ENCODE data around the gene SLC25A42. TPM values are rescaled to one million over a fixed set of nuclear protein-coding genes. Genes with fewer than 3 reads are reported as not detected.
"Not testable (repeated sequence)": the region's sequence is repeated elsewhere in the genome, so short reads cannot be mapped to it uniquely, and the experiment has no call there.

SLC25A42 gene
- polyA plus RNA-seq, 3 donors from 2014 or later = 10.4 to 24.8 (median 12.9) TPM

GRCh38 chr19:19131989-19132388, 68.2 kb downstream of the SLC25A42 start:
- peaks cover 4 to 15% (median 8%) of the 10 kb centered on the region in 3 donors for H3K36me3 Mint-ChIP-seq
- H3K27me3 Mint-ChIP-seq (ENCODE audit: low read depth in 3 of 3) = peaks cover 0 to 4% (median 0%) of the 10 kb centered on the region in 3 donors
- H3K4me3 Mint-ChIP-seq = no peak overlapping the region
- H3K4me1 Mint-ChIP-seq = peaks cover 5% of the 10 kb centered on the region in 2 donors
- DNase-seq = no peak
- H3K9me3 Mint-ChIP-seq = no peaks in the 10 kb centered on the region
- no peak overlapping the region for H3K27ac Mint-ChIP-seq

- H3K27ac Mint-ChIP-seq = no peak overlapping the region
- H3K4me3 Mint-ChIP-seq = no peak overlapping the region
- H3K27me3 Mint-ChIP-seq (ENCODE audit: low read depth in 3 of 3) = peaks cover 0 to 4% (median 0%) of the 10 kb centered on the region in 3 donors
- DNase-seq = no peak
- peaks cover 4 to 13% (median 8%) of the 10 kb centered on the region in 3 donors for H3K36me3 Mint-ChIP-seq
- peaks cover 10 to 14% of the 10 kb centered on the region in 2 donors for H3K4me1 Mint-ChIP-seq
- no peaks in the 10 kb centered on the region for H3K9me3 Mint-ChIP-seq
Measured at GRCh38 chr19:19132912-19133311, 69.1 kb downstream of the SLC25A42 start.

GRCh38 chr19:19133985-19134384, 70.2 kb downstream of the SLC25A42 start:
- peak overlapping the region in 1 of 6 donors; percentile 60 for H3K27ac Mint-ChIP-seq
- H3K4me1 Mint-ChIP-seq = peaks cover 19 to 24% of the 10 kb centered on the region in 2 donors
- peaks cover 4 to 8% (median 5%) of the 10 kb centered on the region in 3 donors for H3K36me3 Mint-ChIP-seq
- H3K27me3 Mint-ChIP-seq (ENCODE audit: low read depth in 3 of 3) = peaks cover 0 to 4% (median 0%) of the 10 kb centered on the region in 3 donors
- no peak overlapping the region for H3K4me3 Mint-ChIP-seq
- no peaks in the 10 kb centered on the region for H3K9me3 Mint-ChIP-seq
- no peak for DNase-seq

GRCh38 chr19:19134687-19135158, 70.9 kb downstream of the SLC25A42 start:
- H3K9me3 Mint-ChIP-seq = no peaks in the 10 kb centered on the region
- H3K4me3 Mint-ChIP-seq = peak overlapping the region in 1 of 5 donors; percentile 12
- H3K4me1 Mint-ChIP-seq = peaks cover 21 to 29% of the 10 kb centered on the region in 2 donors
- peaks cover 0 to 4% (median 0%) of the 10 kb centered on the region in 3 donors for H3K27me3 Mint-ChIP-seq (ENCODE audit: low read depth in 3 of 3)
- peaks cover 4 to 8% (median 5%) of the 10 kb centered on the region in 3 donors for H3K36me3 Mint-ChIP-seq
- no peak overlapping the region for H3K27ac Mint-ChIP-seq
- DNase-seq = peak; percentile 6 to 20 (median 18)

GRCh38 chr19:19135713-19136112, 71.9 kb downstream of the SLC25A42 start:
- H3K9me3 Mint-ChIP-seq; H3K27ac Mint-ChIP-seq; H3K27me3 Mint-ChIP-seq (ENCODE audit: low read depth in 3 of 3); H3K36me3 Mint-ChIP-seq; DNase-seq; H3K4me3 Mint-ChIP-seq: not testable (repeated sequence)
- H3K4me1 Mint-ChIP-seq = peaks cover 21 to 30% of the 10 kb centered on the region in 2 donors

- no peaks in the 10 kb centered on the region for H3K36me3 Mint-ChIP-seq
Measured at GRCh38 chr19:19137556-19138108, 73.8 kb downstream of the SLC25A42 start.

GRCh38 chr19:19138109-19138981, 74.6 kb downstream of the SLC25A42 start, which contains the start of gene TMEM161A:
Gene TMEM161A, minus strand, starts transcription at chr19:19138478. Its CDS starts 50 bp downstream, at chr19:19138428.
- Mint-ChIP-seq H3K36me3 (no peaks in the 10 kb centered on the region), H3K27ac (peak within 1 kb of the TSS; percentile 84 to 97 (median 92)), H3K4me1 (peaks cover 21 to 30% of the 10 kb centered on the region in 2 donors), H3K27me3 (ENCODE audit: low read depth in 3 of 3) (peaks cover 0 to 4% (median 0%) of the 10 kb centered on the region in 3 donors), H3K9me3 (no peaks in the 10 kb centered on the region), H3K4me3 (peak within 1 kb of the TSS; percentile 97 to 98 (median 98))
- DNase-seq = peak; percentile 94 to 95 (median 95)

More at GRCh38 chr19:19137556-19138108, 73.8 kb downstream of the SLC25A42 start:
- H3K9me3 Mint-ChIP-seq = no peaks in the 10 kb centered on the region
- peaks cover 21 to 30% of the 10 kb centered on the region in 2 donors for H3K4me1 Mint-ChIP-seq
- peak overlapping the region; percentile 97 to 98 (median 98) for H3K4me3 Mint-ChIP-seq
- peaks cover 0 to 4% (median 0%) of the 10 kb centered on the region in 3 donors for H3K27me3 Mint-ChIP-seq (ENCODE audit: low read depth in 3 of 3)
- H3K27ac Mint-ChIP-seq = peak overlapping the region; percentile 10 to 97 (median 92)
- DNase-seq = no peak

GRCh38 chr19:19139876-19140229, 76.1 kb downstream of the SLC25A42 start:
- peaks cover 21 to 30% of the 10 kb centered on the region in 2 donors for H3K4me1 Mint-ChIP-seq
- H3K4me3 Mint-ChIP-seq = no peak overlapping the region
- H3K27ac Mint-ChIP-seq = peak overlapping the region in 1 of 6 donors; percentile 53
- H3K36me3 Mint-ChIP-seq = no peaks in the 10 kb centered on the region
- peaks cover 0 to 4% (median 0%) of the 10 kb centered on the region in 3 donors for H3K27me3 Mint-ChIP-seq (ENCODE audit: low read depth in 3 of 3)
- no peaks in the 10 kb centered on the region for H3K9me3 Mint-ChIP-seq
- no peak for DNase-seq

GRCh38 chr19:19140476-19140875, 76.7 kb downstream of the SLC25A42 start:
- Mint-ChIP-seq H3K9me3 (no peaks in the 10 kb centered on the region), H3K4me3 (no peak overlapping the region), H3K4me1 (peaks cover 19 to 25% of the 10 kb centered on the region in 2 donors), H3K27me3 (ENCODE audit: low read depth in 3 of 3) (peaks cover 0 to 2% (median 0%) of the 10 kb centered on the region in 3 donors), H3K36me3 (no peaks in the 10 kb centered on the region), H3K27ac (no peak overlapping the region)
- no peak for DNase-seq

GRCh38 chr19:19142347-19142746, 78.6 kb downstream of the SLC25A42 start:
- Mint-ChIP-seq H3K4me1 (peaks cover 16 to 22% of the 10 kb centered on the region in 2 donors), H3K27me3 (ENCODE audit: low read depth in 3 of 3) (peaks cover 0 to 4% (median 0%) of the 10 kb centered on the region in 3 donors), H3K4me3 (no peak overlapping the region), H3K27ac (no peak overlapping the region), H3K36me3 (no peaks in the 10 kb centered on the region), H3K9me3 (no peaks in the 10 kb centered on the region)
- no peak for DNase-seq

- Mint-ChIP-seq H3K4me3 (no peak overlapping the region), H3K9me3 (no peaks in the 10 kb centered on the region)
- no peak for DNase-seq
Measured at GRCh38 chr19:19145281-19145680, 81.5 kb downstream of the SLC25A42 start.

GRCh38 chr19:19145684-19146608, 82.2 kb downstream of the SLC25A42 start:
- no peaks in the 10 kb centered on the region for H3K4me1 Mint-ChIP-seq
- no peak overlapping the region for H3K4me3 Mint-ChIP-seq
- no peak overlapping the region for H3K27ac Mint-ChIP-seq
- DNase-seq = peak; percentile 72 to 78 (median 72)
- H3K27me3 Mint-ChIP-seq (ENCODE audit: low read depth in 3 of 3) = peaks cover 0 to 2% (median 0%) of the 10 kb centered on the region in 3 donors
- no peaks in the 10 kb centered on the region for H3K9me3 Mint-ChIP-seq
- H3K36me3 Mint-ChIP-seq = peaks cover 0 to 6% (median 0%) of the 10 kb centered on the region in 3 donors

More at GRCh38 chr19:19145281-19145680, 81.5 kb downstream of the SLC25A42 start:
- no peak overlapping the region for H3K27ac Mint-ChIP-seq
- H3K4me1 Mint-ChIP-seq = no peaks in the 10 kb centered on the region
- peaks cover 0 to 6% (median 0%) of the 10 kb centered on the region in 3 donors for H3K36me3 Mint-ChIP-seq
- H3K27me3 Mint-ChIP-seq (ENCODE audit: low read depth in 3 of 3) = peaks cover 0 to 2% (median 0%) of the 10 kb centered on the region in 3 donors

GRCh38 chr19:19146865-19147264, 83.1 kb downstream of the SLC25A42 start:
- no peak overlapping the region for H3K27ac Mint-ChIP-seq

More at GRCh38 chr19:19146865-19147264, 83.1 kb downstream of the SLC25A42 start:
- peaks cover 0 to 6% (median 0%) of the 10 kb centered on the region in 3 donors for H3K36me3 Mint-ChIP-seq
- H3K4me1 Mint-ChIP-seq = no peaks in the 10 kb centered on the region
- H3K27me3 Mint-ChIP-seq (ENCODE audit: low read depth in 3 of 3) = peaks cover 0 to 2% (median 0%) of the 10 kb centered on the region in 3 donors
- no peak for DNase-seq
- no peak overlapping the region for H3K4me3 Mint-ChIP-seq
- H3K9me3 Mint-ChIP-seq = no peaks in the 10 kb centered on the region
